CD4-positive, alpha-beta T cell treated with Interleukin-15 for 4 hours (primary cell): ENCODE results near the gene GSPT2.
A peak's percentile ranks its signal among the peaks of the same experiment; 100 is the strongest.
"Not testable (repeated sequence)": the region's sequence is repeated elsewhere in the genome, so short reads cannot be mapped to it uniquely, and the experiment has no call there.

ENCODE experiments used
- DNase-seq: peaks from one replicate; pipeline ENCODE4 v3.0.0-alpha.2; 2020; ENCODE audit warnings: low spot score

Gene GSPT2

DNA sequence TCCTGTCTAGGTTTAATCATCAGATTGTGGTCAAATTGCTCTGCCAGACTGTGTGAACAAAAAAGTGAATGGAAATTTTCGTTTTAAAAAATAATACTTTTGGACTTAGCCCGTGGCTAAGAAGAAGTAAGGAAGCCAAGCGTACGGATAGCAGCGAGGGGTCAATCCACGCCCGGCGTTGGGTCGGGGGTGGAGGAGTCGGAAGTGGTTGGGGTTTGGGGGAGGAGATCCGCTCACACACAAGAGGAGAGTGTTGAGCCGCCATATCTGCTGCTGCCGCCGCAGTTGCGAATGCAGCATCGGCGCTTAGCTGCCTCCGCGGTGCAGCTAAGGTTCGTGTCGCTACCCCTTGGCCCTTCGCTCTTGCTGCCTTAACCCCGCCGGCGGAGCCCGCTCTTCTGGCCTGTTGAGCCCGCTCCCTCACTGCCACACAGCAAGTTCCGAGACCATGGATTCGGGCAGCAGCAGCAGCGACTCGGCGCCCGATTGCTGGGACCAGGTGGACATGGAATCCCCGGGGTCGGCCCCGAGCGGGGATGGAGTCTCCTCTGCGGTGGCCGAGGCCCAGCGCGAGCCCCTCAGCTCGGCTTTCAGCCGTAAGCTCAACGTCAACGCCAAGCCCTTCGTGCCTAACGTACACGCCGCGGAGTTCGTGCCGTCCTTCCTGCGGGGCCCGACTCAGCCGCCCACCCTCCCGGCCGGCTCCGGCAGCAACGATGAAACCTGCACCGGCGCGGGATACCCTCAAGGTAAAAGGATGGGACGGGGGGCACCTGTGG is at the start of gene GSPT2:
Gene GSPT2 (plus strand): TSS at position 264 of the 779 bp plus-strand sequence. CDS start 185 bp downstream, at position 449.
- peak; percentile 47 for DNase-seq

- DNase-seq: no peak
Measured at GRCh38 chrX:51694254-51694653, 49.0 kb upstream of the GSPT2 start.

GRCh38 chrX:51697397-51697796 is 45.8 kb upstream of the GSPT2 start:
- DNase-seq: no peak

DNA sequence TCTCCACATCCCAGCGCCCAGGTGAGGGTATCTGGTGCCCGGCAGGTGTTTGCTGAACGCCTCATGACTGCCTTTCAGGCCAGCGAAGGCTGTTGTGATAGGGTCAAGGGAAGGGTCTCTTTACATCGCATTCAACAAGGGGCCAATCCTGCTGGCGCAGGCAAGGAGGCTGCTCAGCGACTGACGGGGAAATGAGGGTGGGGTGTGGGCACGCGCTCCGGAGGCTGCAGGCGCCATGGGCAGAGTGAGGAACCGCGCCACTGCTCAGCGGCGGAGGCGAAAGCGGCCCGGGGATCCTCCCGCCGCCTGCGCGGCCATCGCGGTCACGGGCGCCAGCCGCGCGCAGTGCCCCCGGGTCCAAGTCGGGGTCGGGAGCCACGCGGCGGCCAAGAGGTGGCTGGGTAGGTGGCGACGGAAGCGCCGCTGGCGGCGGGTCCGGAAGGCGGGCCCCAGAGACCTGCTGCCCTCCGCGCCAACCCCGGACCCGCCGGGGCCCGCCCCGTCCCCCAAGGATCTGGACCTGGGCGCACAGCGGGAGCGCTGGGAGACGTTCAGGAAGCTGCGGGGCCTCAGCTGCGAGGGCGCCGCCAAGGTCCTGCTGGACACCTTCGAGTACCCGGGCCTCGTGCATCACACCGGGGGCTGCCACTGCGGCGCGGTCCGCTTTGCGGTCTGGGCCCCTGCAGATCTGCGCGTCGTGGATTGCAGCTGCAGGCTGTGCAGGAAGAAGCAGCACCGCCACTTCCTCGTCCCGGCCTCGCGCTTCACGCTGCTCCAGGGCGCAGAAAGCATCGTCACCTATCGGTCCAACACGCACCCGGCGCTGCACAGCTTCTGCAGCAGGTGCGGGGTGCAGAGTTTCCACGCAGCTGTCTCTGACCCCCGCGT is 32.7 kb upstream of the GSPT2 start, which contains the start of gene CENPVL1:
Gene CENPVL1 (plus strand): TSS at position 236 of the 888 bp plus-strand sequence. CDS start 0 bp downstream, at position 236.
- not testable (repeated sequence) for DNase-seq

GRCh38 chrX:51712943-51713647 is 30.1 kb upstream of the GSPT2 start:
- DNase-seq: not testable (repeated sequence)

- DNase-seq: no peak
Measured at GRCh38 chrX:51728202-51728601, 15.0 kb upstream of the GSPT2 start.

- no peak for DNase-seq
Measured at GRCh38 chrX:51737091-51737490, 6.2 kb upstream of the GSPT2 start.

GRCh38 chrX:51742586-51742985 is 656 bp upstream of the GSPT2 start:
- DNase-seq: no peak

DNA sequence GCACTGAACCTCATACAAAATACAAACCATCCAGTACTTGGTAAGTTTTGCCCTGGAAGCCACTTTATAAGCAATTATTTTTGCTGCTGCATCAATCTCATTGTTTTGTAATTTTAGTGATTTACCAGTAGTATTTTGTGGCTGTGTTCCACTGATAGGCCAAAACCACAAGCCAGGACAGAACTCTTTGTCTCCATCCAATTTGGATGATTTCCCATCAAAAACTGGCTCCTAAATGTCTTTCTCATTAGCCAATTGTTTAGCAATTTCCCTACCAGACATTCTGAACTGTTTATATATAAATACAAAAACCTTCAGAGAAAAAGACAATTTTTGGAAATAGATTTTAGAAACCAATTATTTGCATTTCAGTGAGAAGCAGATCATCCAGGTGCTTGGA is 4.4 kb downstream of the GSPT2 start:
- DNase-seq: no peak

- no peak for DNase-seq
Measured at GRCh38 chrX:51759055-51759839, 16.0 kb downstream of the GSPT2 start.

DNA sequence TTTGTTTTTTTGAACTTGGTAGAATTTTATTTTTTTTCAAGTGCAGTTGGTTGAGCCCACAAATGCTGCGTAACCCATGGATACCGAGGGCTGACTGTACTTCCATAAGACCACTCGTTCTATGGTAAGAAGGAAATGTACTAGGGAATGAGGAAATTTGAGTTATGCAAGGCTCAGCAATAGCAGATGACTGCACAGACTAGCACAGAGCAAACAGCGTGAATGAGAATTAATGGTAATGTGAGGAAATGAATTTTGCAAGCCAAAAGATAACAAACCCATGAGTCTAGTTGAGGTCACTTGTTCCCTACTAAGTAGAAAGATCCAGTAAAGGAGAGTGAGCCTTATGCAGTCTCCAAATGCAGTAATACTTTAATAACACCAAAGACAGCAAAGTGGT is 17.4 kb downstream of the GSPT2 start:
- no peak for DNase-seq

- no peak for DNase-seq
Measured at GRCh38 chrX:51766546-51766945, 23.3 kb downstream of the GSPT2 start.

DNA sequence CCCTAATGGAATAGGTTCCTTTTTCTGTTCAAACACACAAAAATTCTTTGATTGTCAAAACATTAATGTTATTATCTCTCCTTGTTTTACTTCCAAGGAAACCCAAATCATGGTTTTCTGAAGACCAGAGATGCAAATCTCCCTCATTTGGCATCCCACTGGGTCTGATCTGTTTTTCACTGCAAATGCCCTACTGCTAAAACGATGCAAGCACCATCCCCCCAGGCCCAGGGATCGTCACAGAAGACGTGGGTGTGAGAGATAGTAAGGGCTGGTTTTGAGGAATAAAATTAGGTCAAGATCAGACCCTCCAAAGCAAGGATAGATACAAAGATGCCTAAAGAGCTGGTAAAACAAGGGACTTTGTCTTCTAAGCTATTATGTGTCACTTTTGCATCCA is 33.6 kb downstream of the GSPT2 start:
- DNase-seq: no peak

GRCh38 chrX:51779306-51779705 is 36.1 kb downstream of the GSPT2 start:
- DNase-seq: no peak

DNA sequence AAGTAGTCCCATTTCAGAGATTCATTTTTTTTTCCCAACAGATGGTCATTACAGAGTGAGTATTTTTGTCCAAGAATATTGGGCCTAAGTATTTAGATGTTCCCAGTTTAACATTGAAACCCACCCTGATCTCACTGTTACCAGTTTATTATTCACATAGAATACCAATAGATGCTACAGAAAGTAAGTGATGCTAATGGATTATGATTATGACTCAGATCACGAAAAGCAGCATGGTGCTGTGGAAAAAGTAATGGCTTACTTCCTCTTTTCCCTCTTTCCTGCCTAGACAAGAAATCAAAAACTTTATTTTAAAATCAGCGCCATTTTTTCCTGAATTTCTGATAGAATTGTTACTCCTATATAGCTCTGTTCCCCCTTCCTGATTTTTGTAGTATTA is 51.9 kb downstream of the GSPT2 start:
- DNase-seq: no peak
